Smooth muscle cell (in vitro differentiated cells): Measurements from ENCODE around the gene MAN1B1. TPM values are rescaled to one million over a fixed set of nuclear protein-coding genes. Genes with fewer than 3 reads are reported as not detected.
"Not testable (repeated sequence)": the region's sequence is repeated elsewhere in the genome, so short reads cannot be mapped to it uniquely, and the experiment has no call there.

Experiments used
- DNase-seq: peaks from one replicate; lab custom pipeline; 2025; ENCODE audit not compliant: unreplicated experiment; lab: John Stamatoyannopoulos, UW
- H2AFZ ChIP-seq: fragments of 200-600 bp; sonication (generic); 2 replicates; pipeline ENCODE4 v1.6.0; 2016; ENCODE audit warnings: antibody characterized with exemption, low read depth, mild to moderate bottlenecking
- H3F3A ChIP-seq: fragments of 200-600 bp; sonication (generic); 2 replicates; pipeline ENCODE4 v1.6.0; 2017; ENCODE audit warnings: antibody characterized with exemption, low read depth
- H3K27ac ChIP-seq: fragments of 200-600 bp; sonication (generic); 2 replicates; pipeline ENCODE4 v1.5.1; 2016; ENCODE audit warnings: low read depth, mild to moderate bottlenecking
- H3K27me3 ChIP-seq: fragments of 200-600 bp; sonication (generic); 2 replicates; pipeline ENCODE4 v1.6.1; 2016; ENCODE audit warnings: low read depth, mild to moderate bottlenecking
- H3K36me3 ChIP-seq: fragments of 200-600 bp; sonication (generic); 2 replicates; pipeline ENCODE4 v1.5.1; 2016; ENCODE audit warnings: low read depth
- H3K4me1 ChIP-seq: fragments of 200-600 bp; sonication (generic); 2 replicates; pipeline ENCODE4 v1.5.1; 2016; ENCODE audit warnings: low read depth
- H3K4me2 ChIP-seq: fragments of 200-600 bp; sonication (generic); 2 replicates; pipeline ENCODE4 v1.6.0; 2016; ENCODE audit warnings: mild to moderate bottlenecking
- H3K4me3 ChIP-seq: fragments of 200-600 bp; sonication (generic); 2 replicates; pipeline ENCODE4 v1.5.1; 2016; ENCODE audit warnings: mild to moderate bottlenecking
- H3K79me2 ChIP-seq: fragments of 200-600 bp; sonication (generic); 2 replicates; pipeline ENCODE4 v1.6.0; 2016; ENCODE audit warnings: low read depth, mild to moderate bottlenecking
- H3K9ac ChIP-seq: fragments of 200-600 bp; sonication (generic); 2 replicates; pipeline ENCODE4 v1.6.0; 2016; ENCODE audit warnings: low read depth
- H3K9me3 ChIP-seq: fragments of 200-600 bp; sonication (generic); replicated peaks from 2 replicates; pipeline ENCODE4 v1.5.1; 2016; ENCODE audit warnings: low read depth
- H4K20me1 ChIP-seq: fragments of 200-600 bp; sonication (generic); 2 replicates; pipeline ENCODE4 v1.6.0; 2016; ENCODE audit warnings: low read depth
- CTCF ChIP-seq: fragments of 200-600 bp; sonication (generic); IDR thresholded peaks from 2 replicates; pipeline ENCODE4 v1.5.1; 2017; ENCODE audit warnings: borderline replicate concordance, mild to moderate bottlenecking, antibody characterized with exemption; ENCODE audit not compliant: insufficient read depth, poor library complexity, severe bottlenecking
- WGBS: methylation state at CpG from one replicate; pipeline ENCODE4 v1.1.7; 2016; ENCODE audit warnings: low lambda C conversion rate; 5-methylcytosine and 5-hydroxymethylcytosine counted together
- polyA plus RNA-seq: library from polyadenylated mRNA; unstranded; fragments of >200 nt; fragmentation: Nextera tagmentation; extraction: Ambion mirVana; gene quantifications from 2 replicates; pipeline ENCODE4 v1.2.1, GENCODE V29; 2016
- total RNA-seq: library from RNA; depleted of rRNA; stranded (reverse); fragments of >200 nt; gene quantifications from 2 replicates; pipeline ENCODE4 v1.2.3, GENCODE V29; 2014

Gene MAN1B1
- total and polyA plus RNA-seq, 2 experiments from 2014 or later: 62.9 to 97.1 TPM

DNA sequence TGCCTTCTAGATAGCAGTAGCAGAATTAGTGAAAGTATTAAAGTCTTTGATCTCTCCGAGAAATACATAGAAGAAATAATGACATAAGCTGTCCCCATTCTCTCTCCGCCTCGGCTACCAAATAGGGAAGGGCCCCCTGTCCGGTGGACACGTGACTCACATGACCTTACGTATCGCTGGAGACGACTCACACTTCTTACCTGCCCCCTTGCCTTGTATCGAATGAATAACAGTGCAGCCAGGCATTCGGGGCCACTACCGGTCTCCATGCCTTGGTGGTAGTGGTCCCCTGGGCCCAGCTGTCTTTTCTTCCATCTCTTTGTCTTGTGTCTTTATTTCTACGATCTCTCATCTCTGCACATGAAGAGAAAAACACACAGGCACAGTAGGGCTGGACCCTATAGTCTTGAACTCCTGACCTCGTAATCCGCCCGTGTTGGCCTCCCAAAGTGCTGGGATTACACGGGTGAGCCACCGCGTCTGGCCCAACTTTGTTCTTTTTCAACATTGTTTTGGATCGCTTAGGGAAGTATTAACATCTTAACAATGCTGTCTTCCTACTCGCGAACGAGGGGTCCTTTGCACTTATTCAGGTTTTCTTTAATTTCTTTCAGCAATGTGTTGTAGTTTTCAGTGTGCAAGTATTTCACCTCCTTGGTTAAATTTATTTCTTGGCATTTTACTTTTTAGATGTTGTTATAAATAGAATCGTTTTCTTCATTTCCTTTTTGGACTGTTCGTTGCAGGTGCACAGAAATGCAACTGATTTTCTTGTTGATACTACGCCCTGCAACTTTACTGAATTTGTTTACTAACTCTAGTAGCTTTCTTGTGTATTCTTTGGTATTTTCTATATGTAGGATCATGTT is 35.4 kb downstream of the MAN1B1 start:
- H3K27ac ChIP-seq, H3K36me3 ChIP-seq, H3K79me2 ChIP-seq, H3K4me1 ChIP-seq, H3K27me3 ChIP-seq, H3K9ac ChIP-seq, H3K4me3 ChIP-seq, H3K9me3 ChIP-seq, DNase-seq, H2AFZ ChIP-seq, H3K4me2 ChIP-seq, H3F3A ChIP-seq: not testable (repeated sequence)
- WGBS: 81% methylated on average over 25 of the region's 25 CpGs
- H4K20me1 ChIP-seq: peaks cover 22% of the 10 kb centered on the region

GRCh38 chr9:137122796-137123467 is 36.1 kb downstream of the MAN1B1 start:
- not testable (repeated sequence) for H3K9me3 ChIP-seq, H3K9ac ChIP-seq, H3K27ac ChIP-seq, H3K36me3 ChIP-seq, DNase-seq, H2AFZ ChIP-seq, H3K27me3 ChIP-seq, H3K4me1 ChIP-seq, H3K4me2 ChIP-seq, H3F3A ChIP-seq, H3K4me3 ChIP-seq
- H4K20me1 ChIP-seq: peaks cover 24% of the 10 kb centered on the region
- peaks cover 16% of the 10 kb centered on the region for H3K79me2 ChIP-seq
- WGBS: 95% methylated on average over 16 of the region's 16 CpGs

DNA sequence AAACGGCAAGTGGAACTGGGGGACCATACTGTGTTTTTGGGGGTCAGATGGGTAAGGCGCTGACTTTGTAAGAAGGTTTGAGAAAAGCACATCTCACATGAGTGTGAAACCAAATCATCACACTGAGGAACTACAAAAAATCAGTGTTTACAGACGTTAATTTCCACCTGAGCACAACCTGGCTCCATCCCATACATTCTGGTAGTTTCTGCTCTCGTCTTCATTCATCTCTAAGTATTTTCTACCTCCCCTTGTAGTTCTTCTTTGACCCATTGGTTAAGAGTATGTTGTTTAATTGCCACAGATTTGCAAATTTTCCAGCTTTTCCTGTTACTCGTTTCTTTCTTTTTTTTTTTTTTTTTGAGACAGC is 36.7 kb downstream of the MAN1B1 start:
- Histone ChIP-seq H3K27me3 (no peaks in the 10 kb centered on the region), H2AFZ (no peak overlapping the region), H3K79me2 (peaks cover 21% of the 10 kb centered on the region), H3K9ac (no peak overlapping the region), H3K4me3 (no peak overlapping the region), H4K20me1 (peaks cover 24% of the 10 kb centered on the region), H3K4me1 (peaks cover 3% of the 10 kb centered on the region), H3K9me3 (no peaks in the 10 kb centered on the region), H3K4me2 (no peak overlapping the region), H3K27ac (no peak overlapping the region), H3F3A (no peaks in the 10 kb centered on the region), H3K36me3 (no peaks in the 10 kb centered on the region)
- WGBS: 93% methylated on average over 5 of the region's 5 CpGs
- no peak for TF ChIP-seq CTCF
- DNase-seq: no peak

DNA sequence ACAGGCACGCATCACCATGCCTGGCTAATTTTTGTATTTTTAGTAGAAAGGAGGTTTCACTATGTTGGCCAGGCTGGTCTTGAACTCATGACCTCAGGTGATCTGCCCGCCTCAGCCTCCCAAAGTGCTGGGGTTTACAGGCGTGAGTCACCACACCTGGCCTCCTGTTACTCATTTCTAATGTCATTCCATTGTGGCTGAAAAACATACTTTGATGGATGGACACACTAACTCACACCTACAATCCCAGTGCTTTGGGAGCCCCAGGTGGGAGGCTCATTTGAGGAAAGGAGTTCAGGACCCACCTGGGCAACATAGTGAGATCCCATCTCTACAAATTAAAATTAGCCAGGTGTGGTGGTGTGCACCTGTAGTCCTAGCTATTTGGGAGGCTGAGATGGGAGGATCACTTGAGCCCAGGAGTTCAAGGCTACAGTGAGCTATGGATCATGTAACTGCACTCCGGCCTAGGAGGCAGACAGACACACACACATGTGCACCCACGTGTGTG is 37.2 kb downstream of the MAN1B1 start:
- WGBS: 94% methylated on average over 5 of the region's 5 CpGs
- H3K9me3 ChIP-seq, H3F3A ChIP-seq, H3K4me1 ChIP-seq, H3K27me3 ChIP-seq, H3K4me3 ChIP-seq, H3K27ac ChIP-seq, DNase-seq, H3K36me3 ChIP-seq, H3K4me2 ChIP-seq, H2AFZ ChIP-seq, H3K9ac ChIP-seq: not testable (repeated sequence)
- H3K79me2 ChIP-seq: peaks cover 24% of the 10 kb centered on the region
- peaks cover 24% of the 10 kb centered on the region for H4K20me1 ChIP-seq

- Histone ChIP-seq H3K9me3 (no peaks in the 10 kb centered on the region), H4K20me1 (peaks cover 24% of the 10 kb centered on the region), H3K4me3 (no peak overlapping the region), H3K4me2 (no peak overlapping the region), H3K27me3 (no peaks in the 10 kb centered on the region), H3K36me3 (no peaks in the 10 kb centered on the region), H3K4me1 (peaks cover 5% of the 10 kb centered on the region), H3F3A (no peaks in the 10 kb centered on the region), H3K9ac (no peak overlapping the region), H3K79me2 (peaks cover 24% of the 10 kb centered on the region), H2AFZ (no peak overlapping the region), H3K27ac (no peak overlapping the region)
- WGBS: 93% methylated on average over 3 of the region's 3 CpGs
- no peak for TF ChIP-seq CTCF
- DNase-seq: no peak
These were observed 40.0 kb downstream of the MAN1B1 start for GRCh38 chr9:137126786-137127185.
